DMS 273 treated with DMSO at 0.1 percent for 48 hours (cell line): Measurements from ENCODE around the gene EPOP.

Experiments used
- DNase-seq: peaks from one replicate; lab custom pipeline; 2025; lab: John Stamatoyannopoulos, UW

Gene EPOP

GRCh38 chr17:38674749-38675615 lies at the start of gene EPOP:
TSS of gene EPOP (minus strand) at chr17:38674957. CDS start at chr17:38674495, 462 bp downstream.
- peak; percentile 75 for DNase-seq

- DNase-seq = no peak
These were observed 47.0 kb upstream of the EPOP start for GRCh38 chr17:38721802-38722201.

GRCh38 chr17:38720941-38721340 lies 46.2 kb upstream of the EPOP start:
- no peak for DNase-seq

GRCh38 chr17:38719943-38720641 lies 45.3 kb upstream of the EPOP start:
- DNase-seq = no peak

- DNase-seq = no peak
These were observed 44.7 kb upstream of the EPOP start for GRCh38 chr17:38719289-38719942.

DNA sequence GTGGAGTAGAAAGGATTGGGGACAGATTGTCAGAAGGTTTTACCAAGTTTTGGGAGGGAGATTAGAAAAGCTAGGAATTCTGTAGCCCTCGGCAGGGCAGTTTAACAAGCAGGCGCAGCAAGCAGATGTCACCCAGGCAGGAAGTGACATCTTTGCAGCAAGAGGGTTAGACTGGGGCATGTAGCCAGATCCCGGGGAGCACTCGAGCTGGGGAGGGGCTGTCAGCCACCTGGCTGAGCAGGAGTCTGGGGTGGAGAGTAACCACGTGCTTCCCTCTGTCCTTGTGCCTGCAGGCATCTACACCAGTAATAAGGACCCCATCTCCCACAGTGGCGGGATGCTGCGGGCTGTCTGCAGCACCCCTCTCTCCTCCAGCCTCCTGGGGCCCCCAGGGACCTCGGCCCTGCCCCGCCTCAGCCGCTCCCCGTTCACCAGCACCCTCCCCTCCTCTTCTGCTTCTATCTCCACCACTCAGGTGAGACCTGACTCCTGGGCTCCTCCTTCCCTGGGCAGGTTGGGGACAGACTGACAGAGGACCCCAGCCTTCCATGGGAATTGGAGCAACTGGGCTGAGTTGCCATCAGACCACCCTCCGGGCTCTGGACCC lies 42.5 kb upstream of the EPOP start:
- DNase-seq = no peak

DNA sequence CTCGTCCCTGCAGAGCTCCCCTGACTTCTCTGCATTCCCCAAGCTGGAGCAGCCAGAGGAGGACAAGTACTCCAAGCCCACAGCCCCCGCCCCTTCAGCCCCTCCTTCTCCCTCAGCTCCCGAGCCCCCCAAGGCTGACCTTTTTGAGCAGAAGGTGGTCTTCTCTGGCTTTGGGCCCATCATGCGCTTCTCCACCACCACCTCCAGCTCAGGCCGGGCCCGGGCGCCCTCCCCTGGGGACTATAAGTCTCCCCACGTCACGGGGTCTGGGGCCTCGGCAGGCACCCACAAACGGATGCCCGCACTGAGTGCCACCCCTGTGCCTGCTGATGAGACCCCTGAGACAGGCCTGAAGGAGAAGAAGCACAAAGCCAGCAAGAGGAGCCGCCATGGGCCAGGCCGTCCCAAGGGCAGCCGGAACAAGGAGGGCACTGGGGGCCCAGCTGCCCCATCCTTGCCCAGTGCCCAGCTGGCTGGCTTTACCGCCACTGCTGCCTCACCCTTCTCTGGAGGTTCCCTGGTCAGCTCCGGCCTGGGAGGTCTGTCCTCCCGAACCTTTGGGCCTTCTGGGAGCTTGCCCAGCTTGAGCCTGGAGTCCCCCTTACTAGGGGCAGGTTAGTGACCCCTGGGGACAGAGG lies 41.7 kb upstream of the EPOP start:
- no peak for DNase-seq

DNA sequence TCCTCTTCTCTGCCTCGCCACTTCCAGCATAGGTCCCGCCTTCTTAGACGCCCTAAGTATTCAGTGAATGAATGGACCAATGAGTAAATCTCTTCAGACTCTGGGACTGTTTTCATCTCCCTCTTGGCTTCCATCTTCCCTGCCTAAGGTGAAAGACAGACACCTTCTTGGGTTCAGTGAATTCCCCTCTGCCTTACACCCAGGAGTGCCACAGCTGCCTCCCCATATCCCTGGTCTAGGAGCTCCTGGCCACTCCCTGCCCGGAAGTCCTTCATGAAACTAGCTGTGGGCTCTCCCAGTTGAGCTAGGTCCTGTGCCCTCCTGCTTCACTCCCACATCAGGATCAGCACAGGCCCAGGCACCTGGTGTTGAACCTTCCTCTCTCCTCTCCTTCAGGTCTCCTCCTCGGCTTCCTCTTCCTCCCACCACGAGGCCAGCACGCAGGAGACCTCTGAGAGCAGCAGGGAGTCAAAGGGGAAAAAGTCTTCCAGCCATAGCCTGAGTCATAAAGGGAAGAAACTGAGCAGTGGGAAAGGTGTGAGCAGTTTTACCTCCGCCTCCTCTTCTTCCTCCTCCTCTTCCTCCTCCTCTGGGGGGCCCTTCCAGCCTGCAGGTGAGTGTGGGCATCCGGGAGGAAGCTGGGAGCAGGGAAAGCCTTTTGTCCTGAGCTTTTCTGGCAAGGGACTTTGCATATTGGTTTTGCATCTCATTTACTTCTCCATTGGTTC lies 40.6 kb upstream of the EPOP start:
- no peak for DNase-seq

DNA sequence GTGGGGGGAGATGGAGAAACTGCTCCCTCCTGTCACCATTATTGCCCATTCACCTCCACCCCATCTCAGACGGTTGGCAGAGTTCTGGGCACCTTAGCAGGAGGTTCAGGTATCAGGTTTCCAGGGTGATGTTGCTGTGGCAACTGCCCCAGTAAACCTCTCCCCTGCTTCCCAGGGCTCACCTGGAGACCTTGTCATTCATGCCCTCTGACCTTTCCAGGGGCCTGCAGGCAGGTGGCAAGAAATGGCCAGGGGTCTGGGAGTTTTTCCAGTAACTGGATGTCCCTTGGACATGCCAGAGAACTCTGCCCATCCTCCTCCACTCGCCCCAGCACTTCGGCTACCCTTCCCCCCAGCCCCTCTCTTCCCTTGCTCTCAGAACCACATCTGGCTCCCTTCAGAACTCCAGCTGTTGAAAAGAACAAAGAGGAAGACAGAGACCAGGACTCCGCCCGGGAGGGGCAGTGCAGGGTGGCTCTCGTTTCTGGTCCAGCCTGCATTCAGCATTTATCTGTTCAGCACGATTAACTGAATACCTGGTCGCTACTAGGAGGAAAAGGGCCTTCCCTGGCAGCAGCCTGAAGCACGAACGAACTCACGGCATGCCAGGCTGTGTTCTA lies 38.8 kb upstream of the EPOP start:
- DNase-seq = no peak

- DNase-seq = no peak
These were observed 37.8 kb upstream of the EPOP start for GRCh38 chr17:38712593-38712992.

- no peak for DNase-seq
These were observed 37.2 kb upstream of the EPOP start for GRCh38 chr17:38711792-38712571.

DNA sequence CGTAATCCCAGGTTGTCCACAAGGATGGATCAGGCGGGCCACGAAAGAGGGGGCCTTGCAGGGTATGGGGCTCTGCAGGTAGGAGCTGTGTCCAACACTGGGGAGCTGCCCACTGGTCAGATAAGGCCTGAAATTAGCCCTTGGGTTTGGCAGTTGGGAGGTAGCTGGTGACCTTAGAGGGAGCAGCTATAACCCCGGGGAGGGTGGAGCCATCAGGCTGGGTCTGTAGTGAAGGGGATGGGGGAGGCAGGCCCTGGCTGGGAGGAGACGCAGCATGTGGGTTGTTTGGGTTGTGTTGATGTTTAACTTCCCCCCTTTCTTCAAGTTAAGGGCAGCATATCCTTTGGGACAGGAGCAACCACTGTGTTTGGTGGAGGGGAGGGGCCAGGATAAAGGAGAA lies 36.2 kb upstream of the EPOP start:
- DNase-seq = no peak

DNA sequence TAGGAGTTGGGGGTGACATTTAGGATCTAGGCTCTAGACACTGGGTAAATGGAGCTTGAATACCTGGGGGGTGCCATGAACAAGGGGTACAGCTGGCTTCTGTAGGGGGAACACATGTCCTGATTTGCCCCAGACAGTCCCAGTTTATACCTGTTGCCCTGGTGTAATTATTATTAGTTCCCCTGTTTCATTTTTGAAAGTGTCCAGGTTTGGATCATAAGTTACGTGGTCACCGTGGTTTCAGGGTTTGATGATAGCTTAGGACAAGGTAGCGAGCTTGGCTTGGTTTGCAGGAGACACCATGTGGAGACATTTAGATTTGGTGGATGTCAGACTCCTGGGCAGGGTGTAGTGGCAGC lies 35.8 kb upstream of the EPOP start:
- DNase-seq = no peak

DNA sequence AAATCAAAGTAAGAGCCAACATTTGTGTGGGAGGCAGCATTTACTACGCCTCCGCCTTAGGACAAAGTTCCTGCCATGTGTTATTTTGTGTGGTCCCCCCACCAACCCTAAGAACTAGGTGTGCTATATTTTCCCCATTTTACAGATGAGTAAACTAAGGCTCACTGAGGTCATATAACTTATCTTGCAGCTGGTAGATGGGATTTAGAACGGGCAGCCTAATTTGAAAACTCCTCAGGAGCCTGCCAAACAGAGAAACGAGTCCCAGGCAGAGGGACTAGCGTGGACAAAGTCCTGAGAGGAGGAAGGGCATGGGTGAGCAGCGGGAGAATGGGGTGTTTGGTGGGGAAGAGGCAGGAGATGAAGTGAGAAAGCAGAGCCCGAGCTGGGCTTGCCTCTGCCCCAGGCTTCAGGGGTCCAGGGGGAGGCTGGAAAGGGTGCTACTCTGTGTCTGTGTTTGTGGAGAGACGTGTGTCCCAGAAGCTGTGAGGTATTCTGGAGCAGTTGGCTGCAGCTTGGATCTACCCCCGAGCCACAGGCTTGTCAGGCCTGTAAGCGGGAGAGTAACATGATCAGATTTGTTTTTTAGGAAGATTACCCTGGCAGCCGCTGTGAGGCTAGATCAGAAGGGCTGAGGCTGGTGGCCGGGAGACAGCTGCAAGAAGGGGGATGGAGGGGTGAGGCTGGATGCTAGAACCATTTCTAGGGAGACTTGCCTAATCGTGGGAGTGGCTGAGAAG lies 35.3 kb upstream of the EPOP start:
- DNase-seq = no peak

DNA sequence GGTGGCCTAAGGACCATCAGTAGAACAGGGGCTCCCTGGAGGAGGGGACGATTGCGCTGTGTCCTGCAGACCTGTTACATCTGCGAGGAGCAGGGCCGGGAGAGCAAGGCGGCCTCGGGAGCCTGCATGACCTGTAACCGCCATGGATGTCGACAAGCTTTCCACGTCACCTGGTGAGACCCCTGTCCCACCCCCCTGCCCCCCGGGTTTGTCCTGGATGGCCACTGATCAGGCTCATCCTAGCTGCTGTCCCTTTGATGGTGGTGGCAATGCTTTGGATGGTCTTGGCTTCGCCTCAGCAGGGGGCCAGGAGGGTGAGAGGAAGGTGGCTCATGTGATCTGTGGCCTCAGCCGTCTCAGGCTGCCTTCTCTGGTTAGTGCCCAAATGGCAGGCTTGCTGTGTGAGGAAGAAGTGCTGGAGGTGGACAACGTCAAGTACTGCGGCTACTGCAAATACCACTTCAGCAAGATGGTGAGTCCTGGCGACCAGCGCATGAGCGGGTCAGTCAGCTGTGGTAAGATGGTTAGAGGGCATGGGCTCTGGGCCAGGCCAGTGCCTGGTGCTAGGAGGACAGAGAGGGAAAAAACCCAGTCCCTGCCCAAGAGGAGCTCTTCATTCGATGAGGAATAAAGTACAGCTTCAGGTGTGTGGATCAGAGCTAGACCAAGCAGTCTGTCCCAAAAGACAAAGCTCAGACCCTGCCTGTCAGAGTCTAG lies 34.5 kb upstream of the EPOP start:
- no peak for DNase-seq

GRCh38 chr17:38707678-38708351 lies 33.1 kb upstream of the EPOP start:
- DNase-seq = no peak

GRCh38 chr17:38706505-38707216 lies 31.9 kb upstream of the EPOP start:
- no peak for DNase-seq
